Measurements from ENCODE around the gene CTXN3.

- no peak for TF ChIP-seq EZH2phosphoT487 (IDR thresholded peaks at IDR 0.05)
- TF ChIP-seq, protein P1, sequence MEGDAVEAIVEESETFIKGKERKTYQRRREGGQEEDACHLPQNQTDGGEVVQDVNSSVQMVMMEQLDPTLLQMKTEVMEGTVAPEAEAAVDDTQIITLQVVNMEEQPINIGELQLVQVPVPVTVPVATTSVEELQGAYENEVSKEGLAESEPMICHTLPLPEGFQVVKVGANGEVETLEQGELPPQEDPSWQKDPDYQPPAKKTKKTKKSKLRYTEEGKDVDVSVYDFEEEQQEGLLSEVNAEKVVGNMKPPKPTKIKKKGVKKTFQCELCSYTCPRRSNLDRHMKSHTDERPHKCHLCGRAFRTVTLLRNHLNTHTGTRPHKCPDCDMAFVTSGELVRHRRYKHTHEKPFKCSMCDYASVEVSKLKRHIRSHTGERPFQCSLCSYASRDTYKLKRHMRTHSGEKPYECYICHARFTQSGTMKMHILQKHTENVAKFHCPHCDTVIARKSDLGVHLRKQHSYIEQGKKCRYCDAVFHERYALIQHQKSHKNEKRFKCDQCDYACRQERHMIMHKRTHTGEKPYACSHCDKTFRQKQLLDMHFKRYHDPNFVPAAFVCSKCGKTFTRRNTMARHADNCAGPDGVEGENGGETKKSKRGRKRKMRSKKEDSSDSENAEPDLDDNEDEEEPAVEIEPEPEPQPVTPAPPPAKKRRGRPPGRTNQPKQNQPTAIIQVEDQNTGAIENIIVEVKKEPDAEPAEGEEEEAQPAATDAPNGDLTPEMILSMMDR (IDR thresholded peaks at IDR 0.05) = no peak
Observed at GRCh38 chr5:127673117-127673800, 24.4 kb downstream of the CTXN3 start.

Measured in neural progenitor cell (in vitro differentiated cells).